ENCODE measurements around the gene PLEKHA8.

DNA sequence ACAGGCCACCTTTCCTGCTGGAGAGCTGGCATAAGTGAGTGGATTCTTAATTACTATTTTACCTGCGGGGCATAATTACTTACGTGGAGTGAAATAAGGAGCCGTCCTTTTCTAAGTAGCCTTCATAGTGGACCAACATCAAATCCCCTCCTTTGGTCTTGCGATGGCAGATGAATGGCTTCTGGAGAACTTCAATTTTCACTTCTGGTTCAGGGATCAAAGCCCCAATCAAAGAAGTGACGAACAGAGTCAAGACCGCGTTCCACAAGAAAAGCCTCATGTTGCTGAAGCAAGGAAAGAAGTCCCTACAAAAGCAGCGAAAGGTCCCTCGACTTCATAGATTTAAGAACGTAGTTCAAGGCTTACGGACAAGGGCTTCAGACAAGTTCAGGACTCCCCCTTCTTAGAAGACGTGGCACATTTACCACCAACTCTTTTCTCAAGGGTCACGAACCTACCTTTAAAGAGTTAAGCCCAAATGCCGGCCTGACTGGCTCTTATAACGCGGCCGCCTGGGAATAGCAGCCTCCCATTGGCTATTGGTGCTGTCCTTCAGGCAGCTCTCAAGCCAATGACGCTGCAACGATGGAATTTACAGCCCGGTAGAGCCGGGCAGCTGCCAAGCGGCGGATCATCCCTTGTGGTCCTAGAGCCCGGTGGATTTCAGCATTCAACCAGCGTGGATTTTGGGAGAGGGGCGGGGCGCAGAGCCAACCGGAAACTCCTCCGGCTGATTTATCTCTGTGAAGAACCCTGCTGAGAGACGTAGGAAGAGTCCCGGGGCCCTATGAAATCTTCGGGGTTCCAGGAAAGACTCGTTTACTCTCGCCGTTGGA lies 1.8 kb upstream of the PLEKHA8 start, which contains the start of gene FKBP14:
- TF ChIP-seq, protein P1, sequence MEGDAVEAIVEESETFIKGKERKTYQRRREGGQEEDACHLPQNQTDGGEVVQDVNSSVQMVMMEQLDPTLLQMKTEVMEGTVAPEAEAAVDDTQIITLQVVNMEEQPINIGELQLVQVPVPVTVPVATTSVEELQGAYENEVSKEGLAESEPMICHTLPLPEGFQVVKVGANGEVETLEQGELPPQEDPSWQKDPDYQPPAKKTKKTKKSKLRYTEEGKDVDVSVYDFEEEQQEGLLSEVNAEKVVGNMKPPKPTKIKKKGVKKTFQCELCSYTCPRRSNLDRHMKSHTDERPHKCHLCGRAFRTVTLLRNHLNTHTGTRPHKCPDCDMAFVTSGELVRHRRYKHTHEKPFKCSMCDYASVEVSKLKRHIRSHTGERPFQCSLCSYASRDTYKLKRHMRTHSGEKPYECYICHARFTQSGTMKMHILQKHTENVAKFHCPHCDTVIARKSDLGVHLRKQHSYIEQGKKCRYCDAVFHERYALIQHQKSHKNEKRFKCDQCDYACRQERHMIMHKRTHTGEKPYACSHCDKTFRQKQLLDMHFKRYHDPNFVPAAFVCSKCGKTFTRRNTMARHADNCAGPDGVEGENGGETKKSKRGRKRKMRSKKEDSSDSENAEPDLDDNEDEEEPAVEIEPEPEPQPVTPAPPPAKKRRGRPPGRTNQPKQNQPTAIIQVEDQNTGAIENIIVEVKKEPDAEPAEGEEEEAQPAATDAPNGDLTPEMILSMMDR (IDR thresholded peaks at IDR 0.05) = no peak
- no peak for TF ChIP-seq POLR2A (IDR thresholded peaks at IDR 0.05)
